HG03521 (cell line): ENCODE measurements around the gene NMB.
A peak's percentile ranks its signal among the peaks of the same experiment; 100 is the strongest.
"Not testable (repeated sequence)": the region's sequence is repeated elsewhere in the genome, so short reads cannot be mapped to it uniquely, and the experiment has no call there.

ENCODE experiments used
- ATAC-seq: cut with Tn5 transposase; IDR thresholded peaks from one replicate; pipeline ENCODE4 v1.9.1; 2021; ENCODE audit warnings: mild to moderate bottlenecking, moderate library complexity; ENCODE audit not compliant: unreplicated experiment

NMB gene, protein sequence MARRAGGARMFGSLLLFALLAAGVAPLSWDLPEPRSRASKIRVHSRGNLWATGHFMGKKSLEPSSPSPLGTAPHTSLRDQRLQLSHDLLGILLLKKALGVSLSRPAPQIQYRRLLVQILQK

DNA sequence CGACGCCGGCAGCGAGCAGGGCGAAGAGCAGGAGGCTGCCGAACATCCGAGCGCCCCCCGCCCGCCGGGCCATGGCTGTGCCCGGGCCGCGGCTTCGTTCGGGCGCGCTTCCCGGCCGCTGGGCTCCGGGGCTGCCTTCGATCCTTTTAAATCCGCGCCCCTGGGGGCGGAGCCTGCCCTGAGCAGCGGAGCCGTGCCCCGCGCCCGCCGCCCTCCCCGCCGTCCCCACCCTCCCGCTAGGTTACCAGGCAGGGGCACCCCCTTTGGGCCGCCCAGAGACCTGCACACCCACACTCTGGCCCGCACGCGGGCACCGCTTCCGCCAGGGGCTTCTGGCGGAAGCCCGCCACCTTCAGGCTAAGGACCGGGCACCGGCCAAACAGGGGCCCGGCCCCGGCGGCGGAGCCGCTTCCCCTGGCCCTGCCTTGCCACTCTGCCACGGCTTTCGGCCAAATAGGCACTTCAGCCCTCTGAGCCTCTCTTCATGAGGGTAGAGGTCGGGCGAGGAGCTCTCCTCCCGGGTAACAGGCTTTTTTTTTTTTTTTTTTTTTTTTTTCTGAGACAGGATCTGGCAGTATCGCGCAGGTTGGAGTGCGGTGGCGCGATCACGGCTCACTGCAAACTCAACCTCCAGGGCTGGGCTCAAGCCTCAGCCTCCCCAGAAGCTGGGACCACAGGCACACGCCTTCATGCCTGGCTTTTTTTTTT, at the start of gene NMB:
Gene NMB (minus strand): TSS at position 120 of the 708 bp plus-strand sequence. CDS start 47 bp downstream, at position 73.
- peak; percentile 56 for ATAC-seq

DNA sequence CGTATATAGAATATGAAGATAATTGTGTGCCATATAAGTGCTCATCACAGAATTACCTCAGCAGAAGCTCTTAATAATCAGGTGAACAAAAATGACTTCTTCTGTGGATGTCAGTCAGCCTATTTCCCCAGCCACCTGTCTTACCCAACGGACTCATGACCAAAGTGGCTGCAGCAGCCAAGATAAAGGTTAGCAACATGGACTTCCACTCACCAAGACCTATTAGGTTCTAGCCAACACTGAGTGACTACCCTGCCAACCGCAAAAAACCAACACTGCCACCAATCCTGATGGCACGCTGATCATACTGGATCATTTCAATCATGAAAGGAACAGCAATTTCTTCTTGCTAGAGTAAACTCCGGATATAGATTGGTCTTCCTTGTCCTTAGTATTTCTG, 45.8 kb upstream of the NMB start:
- no peak for ATAC-seq

DNA sequence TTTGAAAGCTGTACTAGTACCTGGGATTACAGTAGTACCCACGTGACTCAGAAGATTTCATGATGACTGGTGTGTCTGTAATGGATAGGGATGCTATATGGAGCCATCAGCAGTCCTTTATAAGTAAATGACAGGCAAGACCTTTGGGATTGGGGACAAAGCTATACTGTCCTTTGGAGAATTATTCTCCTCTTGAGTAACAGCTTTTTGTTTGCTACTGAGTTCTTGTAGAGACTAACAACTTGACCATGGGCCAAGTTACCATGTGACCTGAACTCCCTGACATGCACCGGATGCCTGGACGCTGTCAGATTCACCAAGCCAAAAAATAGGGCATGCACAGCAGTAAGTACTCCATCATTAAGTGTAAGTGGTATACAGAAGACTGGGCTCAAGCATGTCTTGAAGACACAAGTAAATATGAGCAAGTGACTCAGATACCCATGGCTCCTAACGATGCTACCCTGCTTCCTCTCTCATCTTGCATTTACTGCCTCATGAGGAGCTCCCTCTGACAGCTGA, 45.0 kb upstream of the NMB start:
- ATAC-seq, result no peak

DNA sequence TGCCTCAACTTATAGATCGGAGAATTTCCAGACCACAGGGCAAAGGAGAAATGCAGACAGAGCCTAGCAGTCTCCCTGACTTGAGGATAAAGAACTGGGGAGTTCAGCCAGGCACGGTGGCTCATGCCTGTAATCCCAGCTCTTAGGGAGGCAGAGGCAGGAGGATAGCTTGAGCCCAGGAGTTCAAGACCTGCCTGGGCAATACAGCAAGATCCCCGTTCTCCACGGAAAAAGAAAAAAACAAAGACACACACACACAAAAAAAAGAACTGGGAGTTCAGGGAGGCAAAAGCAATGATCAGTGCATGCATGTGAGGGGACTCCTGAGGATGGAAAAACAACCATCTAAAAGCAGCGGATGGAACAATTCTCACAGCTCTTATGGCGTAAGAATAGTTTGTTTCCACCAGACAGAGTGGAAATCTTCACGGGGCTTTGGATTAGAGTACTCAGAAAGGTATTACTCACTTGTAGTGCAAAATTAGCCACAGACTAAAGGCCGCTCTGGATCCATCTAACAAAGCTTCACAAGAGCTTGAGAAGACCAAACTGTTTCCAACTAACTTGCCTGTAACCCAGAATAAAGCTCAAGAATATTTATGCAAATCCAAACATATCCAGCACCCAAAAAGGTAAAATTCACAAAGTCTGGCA, 41.7 kb upstream of the NMB start:
- ATAC-seq, result no peak

DNA sequence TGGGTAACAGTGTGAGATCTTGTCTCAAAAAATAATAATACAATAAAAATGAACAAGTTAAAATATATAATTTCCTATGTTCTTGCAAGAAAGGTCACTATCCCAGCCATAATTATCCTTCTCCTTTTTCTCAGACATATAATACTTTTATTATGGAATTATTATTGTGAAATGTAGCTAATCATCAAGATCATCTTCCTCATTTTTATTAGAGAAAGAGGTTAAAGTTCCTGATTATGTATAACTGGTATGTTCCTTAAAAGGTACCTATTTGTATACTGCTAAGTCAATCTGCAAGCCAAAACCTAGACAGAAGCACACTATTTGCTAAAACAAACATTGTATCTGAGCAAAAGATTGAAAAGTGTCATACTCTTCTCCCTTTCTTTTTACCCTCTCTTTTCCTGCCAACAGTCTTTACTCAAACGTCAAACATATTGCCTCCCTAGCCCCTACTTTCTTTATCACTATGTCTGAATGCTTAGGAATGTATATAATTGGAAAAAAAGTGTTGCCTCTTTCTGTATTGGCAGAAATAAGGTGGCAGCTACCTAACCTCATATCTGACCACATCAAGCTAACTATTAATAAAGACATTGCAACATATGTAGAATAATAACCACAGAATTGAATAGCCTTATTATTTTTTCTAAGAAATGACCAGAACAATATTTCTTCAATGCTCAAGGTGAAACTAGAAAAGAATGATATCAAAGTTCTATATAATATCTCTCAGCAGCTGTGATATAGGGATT, 39.4 kb upstream of the NMB start:
- no peak for ATAC-seq

DNA sequence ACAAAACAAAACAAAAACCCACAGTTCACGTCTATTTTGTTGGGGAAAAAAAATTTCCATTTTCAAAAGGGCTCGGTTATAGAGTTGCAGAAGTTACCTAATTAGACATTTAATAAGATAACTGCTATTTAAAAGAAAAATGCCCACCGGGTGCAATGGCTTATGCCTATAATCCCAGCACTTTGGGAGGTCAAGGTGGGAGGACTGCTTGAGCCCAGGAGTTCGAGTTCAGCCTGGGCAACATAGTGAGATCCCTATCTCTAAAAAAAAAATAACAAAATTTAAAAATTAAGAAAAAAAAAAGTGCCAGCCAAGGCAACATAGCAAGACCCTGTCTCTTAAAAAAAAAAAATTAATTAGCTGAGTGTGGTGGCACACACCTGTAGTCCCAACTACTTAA, 38.8 kb upstream of the NMB start:
- ATAC-seq, result no peak

DNA sequence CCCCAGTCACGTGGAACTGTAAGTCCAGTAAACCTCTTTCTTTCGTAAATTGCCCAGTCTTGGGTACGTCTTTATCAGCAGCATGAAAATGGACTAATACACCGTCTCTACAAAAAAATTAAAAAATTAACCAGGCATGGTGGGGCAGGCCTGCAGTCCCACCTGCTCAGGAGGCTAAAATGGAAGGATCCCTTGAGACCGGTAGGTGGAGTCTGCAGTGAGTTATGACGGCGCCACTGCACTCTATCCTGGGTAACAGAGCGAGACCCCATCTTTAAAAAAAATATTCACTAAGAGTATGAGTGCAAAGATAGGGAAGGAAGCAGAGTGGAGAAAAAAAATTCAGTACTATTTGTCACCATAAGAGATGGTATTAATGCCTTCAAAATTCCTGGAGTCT, 32.3 kb upstream of the NMB start:
- ATAC-seq, result no peak

DNA sequence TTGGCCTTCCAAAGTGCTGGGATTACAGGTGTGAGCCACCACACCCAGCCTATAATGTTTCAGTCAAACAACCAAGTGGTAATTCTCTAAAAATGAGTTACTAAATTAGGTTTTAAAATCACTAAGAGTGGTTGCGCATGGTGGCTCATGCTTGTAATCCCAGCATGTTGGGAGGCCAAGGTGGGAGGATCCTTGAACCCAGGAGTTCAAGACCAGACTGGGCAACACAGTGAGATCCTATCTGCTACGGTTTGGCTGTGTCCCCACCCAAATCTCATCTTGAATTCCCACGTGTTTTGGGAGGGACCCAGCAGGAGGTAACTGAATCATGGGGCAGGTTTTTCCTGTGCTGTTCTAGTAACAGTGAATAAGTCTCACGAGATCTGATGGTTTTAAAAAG, 31.9 kb upstream of the NMB start:
- no peak for ATAC-seq

DNA sequence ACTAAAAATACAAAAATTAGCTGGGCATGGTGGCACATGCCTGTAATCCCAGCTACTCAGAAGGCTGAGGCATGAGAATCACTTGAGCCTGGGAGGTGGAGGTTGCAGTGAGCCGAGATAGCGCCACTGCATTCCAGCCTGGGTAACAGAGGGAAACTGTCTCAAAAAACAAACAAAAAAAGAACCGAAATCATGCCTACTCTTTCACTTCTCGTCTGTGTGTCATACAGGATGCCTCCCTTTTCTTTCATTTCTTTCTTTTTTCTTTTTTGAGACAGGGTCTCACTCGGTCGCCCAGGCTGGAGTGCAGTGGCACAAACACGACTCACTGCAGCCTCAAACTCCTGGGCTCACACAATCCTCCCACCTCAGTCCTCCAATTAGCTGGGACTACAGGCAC, 28.4 kb upstream of the NMB start:
- not testable (repeated sequence) for ATAC-seq

DNA sequence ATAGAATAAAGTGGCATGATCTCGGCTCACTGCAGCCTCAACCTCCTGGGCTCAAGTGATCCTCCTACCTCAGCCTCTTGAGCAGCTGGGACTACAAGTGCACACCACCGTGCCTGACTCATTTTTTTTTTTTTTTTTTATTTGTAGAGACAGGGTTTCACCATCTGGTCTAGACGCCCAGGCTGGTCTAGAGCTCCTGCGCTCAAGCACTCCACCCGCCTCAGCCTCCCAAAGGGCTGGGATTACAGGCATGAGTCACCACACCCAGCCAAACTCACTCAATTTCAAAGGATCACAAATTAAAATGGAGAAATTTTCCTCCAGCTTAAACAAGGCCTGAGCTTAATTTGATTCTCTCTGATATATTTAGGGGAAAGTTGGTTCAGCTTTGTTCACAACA, 27.3 kb upstream of the NMB start:
- no peak for ATAC-seq

DNA sequence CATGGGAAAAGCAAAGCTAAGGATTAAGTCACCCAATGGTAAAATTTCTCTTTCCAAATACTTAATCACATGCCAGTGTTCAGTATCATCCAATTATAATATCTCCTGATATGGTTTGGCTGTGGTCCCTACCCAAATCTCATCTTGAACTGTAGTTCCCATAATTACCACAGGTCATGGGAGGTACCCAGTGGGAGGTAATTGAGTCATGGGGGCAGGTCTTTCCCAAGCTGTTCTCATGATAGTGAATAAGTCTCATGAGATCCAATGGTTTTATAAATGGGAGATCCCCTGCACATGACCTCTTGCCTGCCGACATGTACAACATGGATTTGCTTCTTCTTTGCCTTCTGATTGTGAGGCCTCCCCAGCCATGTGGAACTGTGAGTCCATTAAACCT, 26.1 kb upstream of the NMB start:
- ATAC-seq, result no peak

DNA sequence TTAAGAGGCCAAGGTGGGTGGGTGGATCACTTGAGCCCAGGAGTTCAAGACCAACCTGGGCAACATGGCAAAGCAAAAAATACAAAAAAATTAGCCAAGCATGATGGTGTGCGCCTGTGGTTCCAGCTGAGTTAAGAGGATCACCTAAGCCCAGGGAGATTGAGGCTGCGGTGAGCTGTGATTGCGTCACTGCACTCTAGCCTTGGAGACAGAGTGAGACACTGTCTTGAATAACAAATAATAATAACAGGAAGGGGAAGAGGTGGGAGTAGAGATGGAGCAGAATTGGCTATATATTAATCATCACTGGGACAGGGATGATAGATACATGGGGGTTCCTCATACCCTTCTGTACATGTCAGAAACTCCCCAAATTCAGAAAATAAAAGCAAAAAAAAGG, 23.8 kb upstream of the NMB start:
- no peak for ATAC-seq

DNA sequence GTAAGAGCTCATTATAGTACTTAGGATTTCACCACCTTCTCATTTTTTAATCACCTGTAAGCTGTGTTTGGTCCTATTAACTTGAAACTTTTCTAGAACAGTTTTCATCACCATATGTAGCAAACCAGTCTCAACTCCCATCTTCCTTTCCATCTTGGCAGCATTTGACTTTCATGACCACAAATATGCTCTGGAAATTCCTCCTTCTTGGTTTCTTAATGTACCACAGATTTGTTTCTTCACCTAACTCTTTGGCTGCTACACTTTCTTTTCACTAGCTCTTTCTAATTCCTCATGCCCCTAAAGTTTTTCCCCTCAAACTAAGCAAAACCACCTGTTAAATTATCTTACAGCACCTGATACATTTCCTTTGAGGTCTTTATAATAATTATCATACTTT, 13.2 kb upstream of the NMB start:
- ATAC-seq, result no peak

DNA sequence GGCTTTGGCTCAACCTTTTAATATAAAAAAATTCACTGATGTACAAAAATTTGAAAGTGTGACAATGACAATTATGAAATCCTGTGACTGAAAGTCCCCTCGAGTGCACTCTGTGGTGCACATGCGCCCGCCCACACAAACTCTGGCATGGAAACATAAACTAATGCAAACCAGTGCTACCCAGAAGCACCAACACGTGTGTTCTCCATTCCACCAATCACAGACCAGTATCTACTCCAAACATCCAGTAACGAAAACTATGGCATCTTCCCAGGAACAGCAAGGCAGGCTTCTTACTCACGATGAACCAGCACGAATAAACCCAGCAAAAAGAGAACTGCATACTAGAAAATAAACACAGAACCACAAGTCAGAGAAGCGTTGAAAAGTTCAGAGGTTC, 11.7 kb upstream of the NMB start:
- ATAC-seq, result no peak

DNA sequence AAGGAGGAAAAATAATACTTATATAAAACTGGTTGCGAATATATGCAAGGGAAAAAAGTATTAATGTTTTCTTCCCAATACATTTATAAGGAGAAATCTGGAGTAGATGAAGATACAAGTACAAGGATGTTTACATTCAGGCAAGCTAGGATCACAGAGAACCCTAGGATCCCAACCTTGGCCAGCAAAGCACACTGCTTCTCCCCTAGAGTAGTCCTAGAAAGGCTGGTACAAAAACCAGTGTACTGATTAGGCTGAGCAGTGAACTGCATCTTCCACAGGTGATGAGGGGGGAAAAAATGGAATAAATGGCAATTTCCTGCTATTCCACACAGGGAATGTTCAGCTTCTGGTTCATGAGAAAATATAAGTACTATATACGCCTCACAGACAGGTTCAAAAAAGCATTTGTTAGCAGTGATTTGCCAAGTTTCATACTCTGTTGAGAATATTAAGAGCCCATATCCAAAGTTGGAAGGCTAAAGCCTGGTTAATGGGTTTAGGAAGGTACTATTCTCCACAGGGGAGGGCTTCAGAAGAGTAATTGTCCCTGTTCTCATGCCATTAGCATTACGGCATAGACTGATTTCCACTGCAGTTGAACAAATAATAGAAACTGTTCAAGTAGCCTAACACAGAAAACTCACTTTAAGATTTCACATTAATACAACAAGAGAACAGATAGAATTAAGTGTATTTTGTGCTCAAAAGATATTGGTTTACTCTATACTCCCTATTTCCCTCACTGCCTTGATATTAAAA, 10.4 kb upstream of the NMB start:
- no peak for ATAC-seq

DNA sequence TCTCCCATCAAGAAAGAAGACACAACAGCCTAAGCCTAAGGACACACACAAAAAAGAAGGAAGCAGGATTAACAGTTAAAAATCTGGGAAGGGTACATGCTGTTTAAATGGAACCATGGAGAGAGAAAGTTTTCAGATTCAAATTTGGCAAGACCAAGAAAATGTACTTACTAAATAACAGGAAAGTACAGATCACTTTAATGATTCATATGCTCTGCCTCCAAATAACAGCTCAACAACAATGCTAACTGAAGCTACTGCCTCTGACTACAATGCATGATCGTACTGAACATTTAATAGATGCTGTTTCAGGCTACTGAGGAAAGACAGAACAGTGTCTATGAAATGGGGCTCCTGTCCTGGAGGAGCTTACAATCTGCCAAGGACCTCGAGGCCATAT, 8.4 kb upstream of the NMB start:
- no peak for ATAC-seq

DNA sequence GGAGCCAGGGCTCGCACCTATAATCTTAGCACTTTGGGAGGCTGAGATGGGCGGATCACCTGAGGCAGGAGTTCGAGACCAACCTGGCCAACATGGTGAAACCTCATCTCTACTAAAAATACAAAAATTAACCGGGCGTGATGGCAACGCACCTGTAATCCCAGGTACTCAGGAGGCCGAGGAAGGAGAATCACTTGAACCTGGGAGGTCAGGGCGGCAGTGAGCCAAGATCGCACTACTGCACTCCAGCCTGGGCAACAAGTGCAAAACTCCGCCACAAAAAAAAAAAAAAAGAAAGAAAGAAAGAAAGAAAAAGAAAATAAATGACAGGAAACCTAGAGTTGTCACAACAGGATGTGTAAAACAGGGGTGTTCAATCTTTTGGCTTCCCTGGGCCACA, 3.0 kb upstream of the NMB start:
- ATAC-seq, result no peak

DNA sequence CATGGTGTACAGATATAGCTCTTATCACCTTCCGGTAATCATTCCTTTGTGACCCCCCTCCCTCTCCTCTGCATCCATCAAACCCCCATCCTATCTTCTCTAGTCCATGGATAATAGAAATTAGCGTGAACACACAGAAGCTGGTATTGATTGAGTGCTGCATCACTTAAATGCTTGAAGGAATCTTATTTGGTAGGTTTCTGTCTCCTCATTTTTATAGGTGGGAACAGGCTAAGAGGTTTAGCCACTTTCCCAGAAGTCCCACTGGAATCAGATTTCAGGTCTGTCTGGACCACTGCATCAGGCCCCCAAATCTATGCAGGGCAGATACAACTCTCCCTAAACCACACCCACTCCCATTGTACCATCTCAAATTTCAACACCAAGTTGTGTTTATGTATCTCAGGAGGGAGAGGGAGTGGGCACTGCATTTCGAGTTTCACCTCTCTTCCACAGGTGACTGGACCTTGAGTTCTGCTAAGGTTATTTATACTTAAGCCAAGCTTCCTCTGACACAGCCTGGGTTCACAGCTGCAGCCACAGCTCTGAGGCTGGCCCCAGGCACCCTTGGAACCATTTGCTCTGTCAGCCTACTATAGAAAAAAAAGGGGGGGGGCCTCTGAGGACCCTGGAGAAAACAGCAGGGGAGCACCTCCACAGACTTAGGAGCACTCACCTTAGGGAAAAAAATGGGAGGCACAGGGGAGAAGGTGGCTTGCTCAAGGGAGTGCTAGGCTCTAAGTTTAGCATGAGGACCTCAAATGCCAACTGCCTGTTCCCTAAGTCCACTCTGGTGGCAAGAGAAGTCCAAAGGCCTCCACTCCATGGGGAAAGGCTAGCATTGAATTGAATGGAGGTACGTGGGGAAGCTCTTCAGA, 2.1 kb upstream of the NMB start:
- no peak for ATAC-seq

DNA sequence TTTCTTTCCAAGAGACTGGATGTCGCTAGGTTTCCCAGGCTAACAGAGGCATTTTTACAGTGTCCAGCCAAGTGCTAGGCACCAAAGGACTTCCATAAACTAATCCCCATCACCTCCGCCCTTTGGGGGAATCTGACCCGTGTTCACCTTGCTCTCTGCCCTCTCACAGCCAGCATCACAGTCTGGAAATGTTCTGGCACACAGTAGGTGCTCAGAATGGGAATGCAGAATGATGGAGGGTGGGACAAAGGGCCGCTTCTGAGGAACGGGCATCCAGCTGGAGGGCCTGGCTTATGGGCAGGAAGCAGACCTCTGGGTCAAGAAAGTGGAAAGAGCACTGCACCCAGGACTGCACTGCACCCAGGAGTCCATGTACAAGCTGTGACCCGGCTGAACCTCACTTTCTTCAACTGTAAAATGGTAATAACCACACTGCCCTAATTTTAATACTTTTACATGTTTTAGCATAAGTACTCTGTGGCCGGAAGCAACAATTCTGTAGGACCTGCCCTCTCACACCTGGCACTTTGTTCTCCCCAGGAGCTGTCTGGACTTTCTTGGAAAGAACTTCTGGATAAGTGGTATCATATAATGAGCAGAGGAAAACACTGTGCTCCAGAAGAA, 901 bp upstream of the NMB start:
- no peak for ATAC-seq

DNA sequence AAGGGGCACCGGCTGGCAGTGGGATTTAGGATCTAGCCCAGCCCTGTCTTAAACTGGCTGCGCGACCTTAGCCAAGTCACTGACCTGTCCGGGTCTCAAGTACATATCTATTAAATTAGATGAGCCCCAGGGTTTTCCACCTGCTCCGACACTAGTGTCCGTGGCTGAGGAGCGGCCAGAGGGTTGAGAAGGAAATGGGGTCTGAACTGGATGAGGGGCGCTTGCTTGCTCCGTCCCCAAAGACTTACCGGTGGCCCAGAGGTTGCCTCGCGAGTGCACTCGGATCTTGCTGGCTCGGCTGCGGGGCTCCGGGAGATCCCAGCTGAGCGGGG, 285 bp downstream of the NMB start:
- no peak for ATAC-seq
